SH-SY5Y (cell line): Measurements from ENCODE around the gene TMEM51.
A peak's percentile ranks its signal among the peaks of the same experiment; 100 is the strongest.

Source experiments
- GATA2 ChIP-seq: IDR thresholded peaks from 2 replicates; pipeline ENCODE4 v1.6.1; 2011; ENCODE audit warnings: mild to moderate bottlenecking, low read depth, low read length
- GATA3 ChIP-seq: IDR thresholded peaks from 2 replicates; pipeline ENCODE4 v1.6.1; 2011; ENCODE audit warnings: low read depth, mild to moderate bottlenecking, low read length, moderate library complexity

The TMEM51 gene

DNA sequence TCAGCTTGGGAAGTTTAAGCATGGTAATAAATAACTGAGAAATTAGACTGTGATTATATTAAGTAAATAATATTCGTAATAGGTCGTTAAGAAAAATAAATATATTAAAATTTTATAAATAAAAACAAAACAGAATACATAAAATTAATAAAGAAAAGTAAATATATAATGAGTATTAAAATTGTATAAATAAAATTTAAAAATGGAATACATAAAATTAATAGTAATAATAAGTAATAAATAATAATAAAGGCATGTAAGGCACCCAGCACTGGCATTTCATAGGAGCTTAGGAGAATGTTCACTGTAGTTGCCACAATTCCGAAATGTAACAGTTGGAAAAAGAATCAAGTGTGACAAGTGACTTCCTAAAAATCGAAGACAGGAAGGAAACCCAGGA is 47.7 kb downstream of the TMEM51 start:
- TF ChIP-seq GATA3, result no peak
- TF ChIP-seq GATA2, result no peak

- no peak for TF ChIP-seq GATA3
- TF ChIP-seq GATA2, result peak; percentile 39
Measured at GRCh38 chr1:15201849-15202551, 48.5 kb downstream of the TMEM51 start.

- TF ChIP-seq GATA3 (no peak), GATA2 (no peak)
Measured at GRCh38 chr1:15204931-15205330, 51.4 kb downstream of the TMEM51 start.

DNA sequence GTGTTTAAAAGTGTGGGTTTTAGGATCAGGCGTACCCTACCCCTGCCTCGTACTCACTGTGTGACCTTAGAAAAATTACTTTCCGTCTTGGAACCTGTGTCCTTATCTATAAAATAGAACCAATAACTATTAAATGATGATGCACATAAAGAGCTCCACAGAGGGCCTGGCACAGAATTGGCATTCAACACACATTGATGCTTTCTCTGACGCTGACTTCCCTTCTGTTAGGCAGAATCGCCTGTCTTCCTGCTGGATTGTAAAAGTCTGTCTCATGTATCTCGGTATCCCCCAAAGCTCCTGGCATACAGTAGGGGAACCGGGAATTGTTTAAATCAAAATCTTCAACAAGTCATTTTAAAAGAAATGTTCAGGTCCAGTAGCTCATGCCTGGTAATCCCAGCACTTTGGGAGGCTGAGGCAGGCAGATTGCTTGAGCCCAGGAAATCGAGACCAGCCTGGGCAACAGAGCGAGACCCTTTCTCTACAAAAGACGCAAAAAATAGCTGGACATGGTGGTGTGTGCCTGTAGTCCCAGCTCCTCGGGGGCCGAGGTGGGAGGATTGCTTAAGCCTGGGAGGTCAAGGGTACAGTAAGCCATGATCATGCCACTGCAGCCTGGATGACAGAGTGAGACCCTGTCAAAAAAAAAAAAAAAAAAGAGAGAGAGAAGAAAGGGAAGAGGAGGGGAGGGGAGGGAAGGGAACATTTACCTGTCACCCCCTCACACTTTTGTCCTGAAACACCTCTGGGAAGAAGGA is 52.2 kb downstream of the TMEM51 start:
- TF ChIP-seq GATA3 (no peak), GATA2 (no peak)

- TF ChIP-seq GATA3, result no peak
- TF ChIP-seq GATA2, result 0 out of 2 replicates have a peak, but pooled peaks have one; percentile 26
Measured at GRCh38 chr1:15206418-15207030, 53.0 kb downstream of the TMEM51 start.

GRCh38 chr1:15207031-15207828 is 53.7 kb downstream of the TMEM51 start:
- TF ChIP-seq GATA3 (no peak), GATA2 (no peak)

DNA sequence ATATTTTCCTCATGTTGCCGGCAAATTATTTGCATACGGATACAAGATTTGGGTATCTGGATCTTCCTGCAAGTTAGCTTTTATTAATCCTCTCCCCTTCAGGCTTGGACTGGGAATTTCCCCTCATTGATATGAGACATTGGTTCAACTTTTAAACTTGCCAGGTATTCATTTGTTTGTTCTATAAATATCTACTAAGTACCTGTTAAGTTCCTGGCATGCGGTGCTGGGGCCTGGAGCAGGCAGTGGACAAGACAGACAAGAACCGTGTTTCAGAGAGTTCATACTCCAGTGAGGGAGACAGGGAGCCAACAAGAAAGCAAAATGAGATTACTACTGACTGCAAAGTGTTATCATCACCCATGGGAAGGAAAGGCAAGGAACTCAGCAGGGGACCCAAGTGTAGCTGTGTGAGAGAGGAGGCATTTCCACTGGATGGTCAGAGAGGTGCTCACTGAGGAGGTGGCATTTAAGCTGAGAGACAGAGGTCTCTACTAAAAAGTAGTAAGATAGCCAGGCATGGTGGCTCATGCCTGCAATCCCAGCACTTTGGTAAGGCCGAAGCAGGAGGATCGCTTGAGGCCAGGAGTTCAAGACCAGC is 54.4 kb downstream of the TMEM51 start:
- no peak for TF ChIP-seq GATA2

GRCh38 chr1:15210651-15211375 is 57.3 kb downstream of the TMEM51 start:
- no peak for TF ChIP-seq GATA3
- no peak for TF ChIP-seq GATA2

DNA sequence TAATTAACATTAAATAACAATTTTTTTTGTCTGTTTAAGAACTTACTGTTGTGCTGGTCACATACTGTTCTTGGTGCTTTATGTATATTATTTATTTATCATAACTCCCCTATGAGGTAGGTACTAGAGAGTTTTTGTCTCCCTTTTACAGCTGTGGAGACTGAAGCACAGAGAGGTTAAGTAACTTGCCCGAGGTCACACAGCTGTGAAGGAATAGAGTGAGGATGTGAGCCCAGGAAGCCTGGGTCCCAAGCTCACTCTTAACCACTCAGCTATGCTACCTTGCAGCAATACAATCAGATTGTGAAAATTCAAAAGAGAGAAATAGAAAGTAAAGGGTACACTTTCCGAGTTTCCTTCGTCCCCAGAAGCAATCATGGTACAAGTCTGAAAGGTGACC is 57.9 kb downstream of the TMEM51 start:
- no peak for TF ChIP-seq GATA3
- TF ChIP-seq GATA2, result no peak

- TF ChIP-seq GATA2 (no peak), GATA3 (no peak)
Measured at GRCh38 chr1:15212216-15212953, 58.8 kb downstream of the TMEM51 start.

- TF ChIP-seq GATA3 (no peak), GATA2 (no peak)
Measured at GRCh38 chr1:15212954-15213291, 59.4 kb downstream of the TMEM51 start.

- TF ChIP-seq GATA3 (no peak), GATA2 (no peak)
Measured at GRCh38 chr1:15213341-15213821, 59.8 kb downstream of the TMEM51 start.
